DMS79 (cell line): Measurements from ENCODE around the gene IFT27.

Experiments used
- DNase-seq: peaks from one replicate; lab custom pipeline; 2025; lab: John Stamatoyannopoulos, UW

IFT27 gene

GRCh38 chr22:36724836-36725235 is 51.1 kb downstream of the IFT27 start:
- DNase-seq: no peak

- DNase-seq: no peak
Observed at GRCh38 chr22:36722055-36722454, 53.9 kb downstream of the IFT27 start.

- no peak for DNase-seq
Observed at GRCh38 chr22:36715647-36716046, 60.3 kb downstream of the IFT27 start.

GRCh38 chr22:36714110-36714509 is 61.8 kb downstream of the IFT27 start:
- no peak for DNase-seq

GRCh38 chr22:36713436-36713835 is 62.5 kb downstream of the IFT27 start:
- DNase-seq: no peak
